ENCODE measurements around the gene CD99. TPM values are rescaled to one million over a fixed set of nuclear protein-coding genes. Genes with fewer than 3 reads are reported as not detected.

The CD99 gene
- total and polyA plus RNA-seq, 2 experiments from 2014 or later, result 28.5 to 43.1 TPM

- Histone ChIP-seq H3K9me2 (ENCODE audit: insufficient read depth) (no peaks in the 10 kb centered on the region), H2AFZ (no peak overlapping the region), H3K79me2 (replicated peaks; ENCODE audit: insufficient read depth) (no peaks in the 10 kb centered on the region; the same call in 1 of the 2 replicates), H3K27ac (ENCODE audit: low read depth) (peak overlapping the region; percentile 72), H3K4me3 (no peak overlapping the region), H3K36me3 (ENCODE audit: insufficient read depth) (no peaks in the 10 kb centered on the region), H4K20me1 (replicated peaks; ENCODE audit: insufficient read depth) (no peaks in the 10 kb centered on the region), H3K4me1 (ENCODE audit: insufficient read depth) (peaks cover 22% of the 10 kb centered on the region; the same call in 1 of the 2 replicates), H3K27me3 (ENCODE audit: insufficient read depth) (no peaks in the 10 kb centered on the region), H3F3A (replicated peaks; ENCODE audit: low read depth) (peaks cover 23% of the 10 kb centered on the region), H3K4me2 (peak overlapping the region; percentile 14)
- Mint-ChIP-seq H3K4me3 (no peak overlapping the region), H3K36me3 (ENCODE audit: low read depth) (peaks cover 4% of the 10 kb centered on the region; the same call in 1 of the 3 replicates), H3K27ac (peak overlapping the region; percentile 88), H3K9me3 (no peaks in the 10 kb centered on the region), H3K4me1 (peaks cover 39% of the 10 kb centered on the region), H3K27me3 (ENCODE audit: insufficient read depth, low read depth, poor library complexity) (peaks cover 7% of the 10 kb centered on the region)
- DNase-seq (ENCODE audit: low spot score) (peak; percentile 57), ATAC-seq (peak; percentile 60)
- TF ChIP-seq CTCF (conservative IDR thresholded peaks at IDR 0.05; ENCODE audit: low read depth in 2 of 2) (no peak), REST (IDR thresholded peaks at IDR 0.05; ENCODE audit: unreplicated experiment) (no peak), ZNF114 (CRISPR knock-in tag; IDR thresholded peaks at IDR 0.05) (no peak), POLR2AphosphoS5 (IDR thresholded peaks at IDR 0.05; ENCODE audit: low read depth) (no peak), ZNF462 (CRISPR knock-in tag; IDR thresholded peaks at IDR 0.05) (no peak), STAT1 (IDR thresholded peaks at IDR 0.05; ENCODE audit: unreplicated experiment) (no peak), EZH2phosphoT487 (IDR thresholded peaks at IDR 0.05; ENCODE audit: unreplicated experiment) (no peak), CREB1 (CRISPR knock-in tag; IDR thresholded peaks at IDR 0.05; ENCODE audit: low read depth) (no peak), EZH2 (IDR thresholded peaks at IDR 0.05; ENCODE audit: low read depth, unreplicated experiment) (no peak), ZNF331 (CRISPR knock-in tag; IDR thresholded peaks at IDR 0.05; ENCODE audit: low read depth) (no peak), JUNB (IDR thresholded peaks at IDR 0.05; ENCODE audit: unreplicated experiment) (no peak), NANOG (IDR thresholded peaks at IDR 0.05; ENCODE audit: borderline replicate concordance) (no peak), ETS1 (IDR thresholded peaks at IDR 0.05) (no peak)
Observed at GRCh38 chrX:2710041-2710840, 19.1 kb downstream of the CD99 start.
